Thyroid gland (tissue), 4 donors: Measurements from ENCODE around the gene LRRN4CL. TPM values are rescaled to one million over a fixed set of nuclear protein-coding genes. Genes with fewer than 3 reads are reported as not detected.

ENCODE experiments used
- DNase-seq, 2 donors: peaks; one replicate each; pipeline ENCODE4 v3.0.0-alpha.2; 2019
- H3K27ac ChIP-seq, 3 donors: fragments of 200-600 bp; sonication (generic); 1 replicate in 2 of 3; 2 replicates in 1 of 3; pipeline ENCODE4 v1.5.1; 2016 to 2019; ENCODE audit warnings: mild to moderate bottlenecking in 1 of 3, moderate library complexity in 1 of 3
- H3K27me3 ChIP-seq: fragments of 200-600 bp; sonication (generic); one replicate; pipeline ENCODE4 v1.5.1; 2019
- H3K36me3 ChIP-seq, 2 donors: fragments of 200-600 bp; sonication (generic); one replicate each; pipeline ENCODE4 v1.5.1; 2016 to 2019
- H3K4me1 ChIP-seq, 2 donors: fragments of 200-600 bp; sonication (generic); one replicate each; pipeline ENCODE4 v1.5.1; 2017 to 2019
- H3K4me3 ChIP-seq, 3 donors: fragments of 200-600 bp; sonication (generic); replicated peaks in 1 of 3; 1 replicate in 2 of 3; 2 replicates in 1 of 3; pipeline ENCODE4 v1.5.1; 2016; ENCODE audit warnings: mild to moderate bottlenecking in 1 of 3
- H3K9me3 ChIP-seq: fragments of 200-600 bp; sonication (generic); one replicate; pipeline ENCODE4 v1.5.1; 2017
- POLR2A ChIP-seq, 2 donors: fragments of 450-650 bp; IDR thresholded peaks; one replicate each; pipeline ENCODE4 v1.6.1; 2017; ENCODE audit warnings: antibody characterized with exemption in 2 of 2, mild to moderate bottlenecking in 2 of 2, moderate library complexity in 1 of 2
- WGBS, 2 donors: methylation state at CpG; one replicate each; pipeline ENCODE4 v1.1.5; 2017; 5-methylcytosine and 5-hydroxymethylcytosine counted together
- intact Hi-C: fragments of 100-400 bp; cut with DNase I; formaldehyde crosslinking; loops from one replicate; pipeline ENCODE4 v1.15.1; 2023
- total RNA-seq, 4 donors: library from RNA; depleted of rRNA; stranded (reverse); fragments of >200 nt; gene quantifications; one replicate each; pipeline ENCODE4 v1.2.3, GENCODE V29; 2016
- TF ChIP-seq, protein P1 (sequence below), 6 experiments: fragments of 200-600 bp in 3 of 6; fragments of 450-650 bp in 3 of 6; sonication (generic) in 3 of 6; IDR thresholded peaks; one replicate each; pipeline ENCODE4 v1.5.1; 2016 to 2019; ENCODE audit warnings: antibody characterized with exemption in 6 of 6, mild to moderate bottlenecking in 2 of 6, inconsistent platforms in 1 of 6, moderate library complexity in 1 of 6

LRRN4CL gene
- total RNA-seq, 4 donors from 2014 or later: 2.5 to 18.3 (median 9.0) TPM

DNA sequence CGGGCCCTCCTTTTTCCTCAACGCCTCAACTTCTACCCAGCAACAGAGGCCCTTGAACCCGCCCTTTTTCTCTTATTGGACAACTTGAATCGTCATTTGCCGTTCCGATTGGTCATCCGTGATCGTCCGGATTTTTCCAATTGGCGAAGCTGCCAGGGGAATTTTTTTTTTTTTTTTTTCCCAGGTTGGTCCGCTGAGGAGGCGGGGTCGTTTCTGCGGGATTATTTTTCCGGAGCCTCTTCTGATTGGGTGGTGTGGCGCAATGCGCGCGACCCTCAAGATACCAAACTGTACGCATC, 38.5 kb upstream of the LRRN4CL start:
- intact Hi-C loops: no loop called here
- TF ChIP-seq, protein P1, sequence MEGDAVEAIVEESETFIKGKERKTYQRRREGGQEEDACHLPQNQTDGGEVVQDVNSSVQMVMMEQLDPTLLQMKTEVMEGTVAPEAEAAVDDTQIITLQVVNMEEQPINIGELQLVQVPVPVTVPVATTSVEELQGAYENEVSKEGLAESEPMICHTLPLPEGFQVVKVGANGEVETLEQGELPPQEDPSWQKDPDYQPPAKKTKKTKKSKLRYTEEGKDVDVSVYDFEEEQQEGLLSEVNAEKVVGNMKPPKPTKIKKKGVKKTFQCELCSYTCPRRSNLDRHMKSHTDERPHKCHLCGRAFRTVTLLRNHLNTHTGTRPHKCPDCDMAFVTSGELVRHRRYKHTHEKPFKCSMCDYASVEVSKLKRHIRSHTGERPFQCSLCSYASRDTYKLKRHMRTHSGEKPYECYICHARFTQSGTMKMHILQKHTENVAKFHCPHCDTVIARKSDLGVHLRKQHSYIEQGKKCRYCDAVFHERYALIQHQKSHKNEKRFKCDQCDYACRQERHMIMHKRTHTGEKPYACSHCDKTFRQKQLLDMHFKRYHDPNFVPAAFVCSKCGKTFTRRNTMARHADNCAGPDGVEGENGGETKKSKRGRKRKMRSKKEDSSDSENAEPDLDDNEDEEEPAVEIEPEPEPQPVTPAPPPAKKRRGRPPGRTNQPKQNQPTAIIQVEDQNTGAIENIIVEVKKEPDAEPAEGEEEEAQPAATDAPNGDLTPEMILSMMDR (IDR thresholded peaks at IDR 0.05): no peak
- H3K9me3 ChIP-seq: no peaks in the 10 kb centered on the region
- peaks cover 20 to 38% of the 10 kb centered on the region in 2 donors for H3K4me1 ChIP-seq
- peak; percentile 89 to 90 for DNase-seq
- no peaks in the 10 kb centered on the region for H3K27me3 ChIP-seq
- 0 to 1% methylated on average over 20 of the region's 20 CpGs for WGBS, 2 donors
- H3K4me3 ChIP-seq: peak overlapping the region; percentile 80 to 96 (median 80)
- H3K27ac ChIP-seq: peak overlapping the region; percentile 78 to 95 (median 95)
- peaks cover 8 to 11% of the 10 kb centered on the region in 2 donors for H3K36me3 ChIP-seq

DNA sequence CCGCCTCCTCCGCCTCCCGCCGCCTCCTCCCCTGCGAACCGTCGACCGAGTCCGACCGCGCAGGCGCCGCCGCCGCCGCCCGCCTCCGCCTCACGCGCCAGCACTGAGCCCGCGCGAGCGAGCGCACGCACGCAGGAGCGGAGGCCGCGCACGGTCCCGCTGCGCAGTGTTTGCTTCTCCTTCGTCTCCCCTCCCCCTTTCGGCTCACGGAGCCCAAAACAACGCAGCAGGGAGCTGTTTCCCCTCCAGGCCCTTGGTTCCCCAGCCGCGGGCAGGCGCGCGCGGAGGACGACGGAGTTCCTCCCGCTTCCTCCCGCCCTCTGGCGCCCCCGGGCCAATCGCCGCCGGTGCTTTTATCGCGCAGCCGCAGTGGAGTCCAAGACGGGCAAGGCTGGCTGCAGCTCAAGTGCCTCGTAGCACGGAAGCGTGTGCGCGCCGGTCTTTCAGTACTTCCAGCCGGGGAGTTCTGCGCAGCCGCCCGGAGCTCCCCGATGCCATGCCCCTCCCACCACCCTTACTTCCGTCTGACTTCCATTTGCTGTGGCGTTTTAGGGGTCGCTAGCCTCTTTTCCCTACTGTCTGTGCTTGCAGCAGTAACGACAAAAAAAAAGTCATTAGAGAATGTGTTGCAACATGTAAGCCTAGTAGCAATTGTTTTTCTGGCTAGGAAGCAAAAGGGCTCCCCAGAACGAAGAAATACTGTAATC, 38.0 kb upstream of the LRRN4CL start, which contains the start of gene HNRNPUL2:
Gene HNRNPUL2, minus strand, starts transcription at position 293 of the 707 bp plus-strand sequence. CDS start 301 bp downstream, outside the sequence.
- 0 to 1% methylated on average over 8 to 64 of the region's 72 CpGs for WGBS, 2 donors
- Histone ChIP-seq H3K4me1 (peaks cover 20 to 38% of the 10 kb centered on the region in 2 donors), H3K27ac (peak within 1 kb of the TSS; percentile 78 to 95 (median 95)), H3K27me3 (no peaks in the 10 kb centered on the region), H3K9me3 (no peaks in the 10 kb centered on the region), H3K36me3 (peaks cover 13 to 16% of the 10 kb centered on the region in 2 donors), H3K4me3 (peak within 1 kb of the TSS; percentile 80 to 96 (median 80))
- peak; percentile 99 for DNase-seq
- TF ChIP-seq POLR2A (IDR thresholded peaks at IDR 0.05): peak; percentile 88 to 96
- TF ChIP-seq, protein P1 (IDR thresholded peaks at IDR 0.05): no peak
- intact Hi-C loops: no loop called here

DNA sequence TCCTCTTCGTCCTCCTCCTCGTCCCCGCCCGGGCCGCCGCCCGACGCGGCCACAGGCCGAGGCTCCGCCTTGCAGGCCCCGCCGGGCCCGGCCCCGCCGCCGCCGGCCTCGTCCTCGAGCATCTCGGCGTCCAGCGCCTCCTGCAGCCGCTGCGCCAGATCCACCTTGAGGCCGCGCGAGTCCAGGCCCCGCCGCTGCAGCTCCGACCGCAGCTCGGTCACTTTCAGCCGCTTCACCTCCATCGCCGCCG, 37.5 kb upstream of the LRRN4CL start:
- intact Hi-C loops: no loop called here
- TF ChIP-seq POLR2A (IDR thresholded peaks at IDR 0.05): no peak
- TF ChIP-seq, protein P1 (IDR thresholded peaks at IDR 0.05): no peak
- 1 to 3% methylated on average over 8 to 27 of the region's 37 CpGs for WGBS, 2 donors

DNA sequence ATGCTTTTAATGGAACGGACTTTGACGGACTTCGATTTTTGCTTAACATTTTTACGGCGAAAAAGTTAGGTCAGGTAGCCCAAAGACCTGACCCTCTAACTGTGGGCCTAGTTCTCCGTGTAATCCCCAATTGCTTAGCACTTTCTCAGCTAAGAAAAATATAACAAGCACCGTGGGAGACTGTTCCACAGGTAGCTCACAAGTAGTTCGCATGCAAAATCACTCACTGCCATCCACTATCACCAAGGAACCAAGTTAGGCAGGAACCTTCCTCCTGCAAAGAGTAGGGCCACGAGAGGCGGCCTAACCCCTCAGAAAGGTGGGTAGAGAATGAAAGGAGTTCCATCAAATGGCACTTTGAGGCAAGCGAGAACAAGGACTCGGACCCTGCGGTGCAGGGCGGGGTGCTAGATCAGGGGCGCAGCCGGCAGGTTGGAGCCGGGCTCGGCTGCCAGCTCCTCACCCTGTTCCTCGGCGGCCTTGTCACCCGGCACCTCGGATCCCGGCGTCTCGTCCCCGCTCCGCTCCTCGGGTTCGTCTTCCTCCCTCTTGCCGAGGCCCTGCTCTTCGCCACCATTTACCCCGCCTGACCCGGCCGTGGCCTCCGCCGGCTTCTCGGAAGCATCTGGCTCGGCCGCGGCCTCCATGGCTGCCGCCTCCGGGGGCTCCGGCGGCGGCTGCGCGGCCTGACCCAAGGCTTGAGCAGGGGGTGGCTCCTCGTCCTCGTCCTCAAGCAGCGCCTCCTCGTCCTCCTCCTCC, 37.0 kb upstream of the LRRN4CL start:
- H3K9me3 ChIP-seq: no peaks in the 10 kb centered on the region
- 0 to 1% methylated on average over 10 to 27 of the region's 51 CpGs for WGBS, 2 donors
- no peaks in the 10 kb centered on the region for H3K27me3 ChIP-seq
- peak overlapping the region; percentile 60 to 96 (median 78) for H3K4me3 ChIP-seq
- intact Hi-C loops: no loop called here
- peak overlapping the region; percentile 78 to 95 (median 78) for H3K27ac ChIP-seq
- peak in 1 of 2 donors; percentile 17 for DNase-seq
- peaks cover 20 to 36% of the 10 kb centered on the region in 2 donors for H3K4me1 ChIP-seq
- TF ChIP-seq, protein P1 (IDR thresholded peaks at IDR 0.05): no peak
- no peak for TF ChIP-seq POLR2A (IDR thresholded peaks at IDR 0.05)
- peaks cover 23 to 26% of the 10 kb centered on the region in 2 donors for H3K36me3 ChIP-seq

More for the DNA sequence above, 37.5 kb upstream of the LRRN4CL start:
- H3K9me3 ChIP-seq: no peaks in the 10 kb centered on the region
- peaks cover 20 to 38% of the 10 kb centered on the region in 2 donors for H3K4me1 ChIP-seq
- H3K27ac ChIP-seq: peak overlapping the region; percentile 78 to 95 (median 78)
- H3K27me3 ChIP-seq: no peaks in the 10 kb centered on the region
- no peak for DNase-seq
- H3K36me3 ChIP-seq: peaks cover 18 to 21% of the 10 kb centered on the region in 2 donors
- H3K4me3 ChIP-seq: peak overlapping the region; percentile 60 to 96 (median 78)

DNA sequence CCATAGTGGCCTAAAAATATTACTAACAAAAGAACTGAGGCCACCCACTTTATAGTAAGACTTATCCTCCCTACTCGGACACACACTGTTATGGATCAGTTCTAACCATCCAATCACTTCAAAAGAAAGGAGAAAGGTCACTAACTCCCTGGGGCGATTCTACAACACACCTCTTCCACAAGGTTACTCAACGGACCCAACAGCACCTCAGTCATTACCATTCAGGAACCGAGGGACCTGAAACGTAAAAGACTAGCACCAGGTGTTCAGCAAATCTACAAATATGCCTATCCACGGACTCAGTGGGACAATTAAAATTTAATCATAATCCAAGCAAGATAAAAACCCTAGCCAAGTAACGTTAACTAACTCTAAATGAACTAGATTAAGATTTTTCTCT, 36.3 kb upstream of the LRRN4CL start:
- intact Hi-C loops: no loop called here
- Histone ChIP-seq H3K9me3 (no peaks in the 10 kb centered on the region), H3K27ac (peak overlapping the region in 2 of 3 donors; percentile 78 to 95), H3K4me3 (peak overlapping the region; percentile 3 to 96 (median 78)), H3K27me3 (no peaks in the 10 kb centered on the region), H3K36me3 (peaks cover 30 to 32% of the 10 kb centered on the region in 2 donors), H3K4me1 (peaks cover 20 to 31% of the 10 kb centered on the region in 2 donors)
- DNase-seq: no peak
- TF ChIP-seq, protein P1 (IDR thresholded peaks at IDR 0.05): no peak
- no peak for TF ChIP-seq POLR2A (IDR thresholded peaks at IDR 0.05)
- 1 to 2% methylated on average over 7 of the region's 7 CpGs for WGBS, 2 donors
